Duodenal mucosa (tissue), 2 donors: ENCODE results near the gene CCDC6.
"Not testable (repeated sequence)": the region's sequence is repeated elsewhere in the genome, so short reads cannot be mapped to it uniquely, and the experiment has no call there.

ENCODE experiments used
- H3K27ac ChIP-seq: one replicate; pipeline ENCODE4 v1.7.0; 2013; ENCODE audit warnings: low read depth, low read length
- H3K27me3 ChIP-seq, 2 donors: one replicate each; pipeline ENCODE4 v1.7.0; 2013; ENCODE audit warnings: low read length in 2 of 2, control low read depth in 1 of 2; ENCODE audit not compliant: insufficient read depth in 2 of 2, control insufficient read depth in 1 of 2
- H3K36me3 ChIP-seq, 2 donors: one replicate each; pipeline ENCODE4 v1.7.0; 2013; ENCODE audit warnings: low read length in 2 of 2, control low read depth in 1 of 2; ENCODE audit not compliant: insufficient read depth in 2 of 2, control insufficient read depth in 1 of 2
- H3K4me1 ChIP-seq, 2 donors: one replicate each; pipeline ENCODE4 v1.7.0; 2013; ENCODE audit warnings: low read length in 2 of 2, control low read depth in 1 of 2; ENCODE audit not compliant: insufficient read depth in 2 of 2, control insufficient read depth in 1 of 2
- H3K4me3 ChIP-seq, 2 donors: one replicate each; pipeline ENCODE4 v1.7.0; 2013; ENCODE audit warnings: low read length in 2 of 2, low read depth in 1 of 2
- H3K9ac ChIP-seq, 2 donors: one replicate each; pipeline ENCODE4 v1.7.0; 2013; ENCODE audit warnings: low read length in 2 of 2, low read depth in 1 of 2
- H3K9me3 ChIP-seq, 2 donors: one replicate each; pipeline ENCODE4 v1.7.0; 2013; ENCODE audit warnings: low read length in 2 of 2, control low read depth in 1 of 2; ENCODE audit not compliant: control insufficient read depth in 1 of 2

The CCDC6 gene

GRCh38 chr10:59906417-59907202 lies at the start of gene CCDC6:
Gene CCDC6 (minus strand): TSS chr10:59906556. CDS start chr10:59906424, 132 bp downstream.
- Histone ChIP-seq H3K36me3 (no peaks in the 10 kb centered on the region), H3K9ac (peak within 1 kb of the TSS; percentile 95 to 97), H3K9me3 (no peaks in the 10 kb centered on the region), H3K27me3 (no peaks in the 10 kb centered on the region), H3K4me3 (peak within 1 kb of the TSS; percentile 86 to 93), H3K4me1 (peaks cover 28 to 42% of the 10 kb centered on the region in 2 donors), H3K27ac (peak within 1 kb of the TSS; percentile 82)

GRCh38 chr10:59954296-59954695 lies 47.9 kb upstream of the CCDC6 start:
- H3K27ac ChIP-seq, result no peak overlapping the region
- no peaks in the 10 kb centered on the region for H3K27me3 ChIP-seq
- H3K4me1 ChIP-seq, result no peaks in the 10 kb centered on the region
- no peaks in the 10 kb centered on the region for H3K9me3 ChIP-seq
- no peaks in the 10 kb centered on the region for H3K36me3 ChIP-seq
- H3K9ac ChIP-seq, result no peak overlapping the region
- no peak overlapping the region for H3K4me3 ChIP-seq

GRCh38 chr10:59953711-59954110 lies 47.4 kb upstream of the CCDC6 start:
- H3K27me3 ChIP-seq, result not testable (repeated sequence)

GRCh38 chr10:59950105-59950504 lies 43.7 kb upstream of the CCDC6 start:
- Histone ChIP-seq H3K27ac (no peak overlapping the region), H3K9ac (no peak overlapping the region), H3K9me3 (no peaks in the 10 kb centered on the region), H3K27me3 (no peaks in the 10 kb centered on the region), H3K4me3 (no peak overlapping the region), H3K4me1 (no peaks in the 10 kb centered on the region), H3K36me3 (no peaks in the 10 kb centered on the region)

More at GRCh38 chr10:59953711-59954110, 47.4 kb upstream of the CCDC6 start:
- not testable (repeated sequence) for H3K27ac ChIP-seq, H3K4me1 ChIP-seq, H3K36me3 ChIP-seq, H3K9me3 ChIP-seq, H3K9ac ChIP-seq, H3K4me3 ChIP-seq

GRCh38 chr10:59949608-59950007 lies 43.3 kb upstream of the CCDC6 start:
- no peak overlapping the region for H3K27ac ChIP-seq
- no peak overlapping the region for H3K9ac ChIP-seq
- H3K9me3 ChIP-seq, result no peaks in the 10 kb centered on the region
- no peak overlapping the region for H3K4me3 ChIP-seq
- H3K27me3 ChIP-seq, result peaks cover 0 to under 1% of the 10 kb centered on the region in 2 donors
- no peaks in the 10 kb centered on the region for H3K36me3 ChIP-seq
- no peaks in the 10 kb centered on the region for H3K4me1 ChIP-seq

GRCh38 chr10:59945991-59946390 lies 39.6 kb upstream of the CCDC6 start:
- H3K36me3 ChIP-seq, result no peaks in the 10 kb centered on the region
- H3K4me1 ChIP-seq, result peaks cover 8 to 9% of the 10 kb centered on the region in 2 donors
- H3K27me3 ChIP-seq, result peaks cover 0 to 3% of the 10 kb centered on the region in 2 donors
- no peak overlapping the region for H3K4me3 ChIP-seq
- H3K9me3 ChIP-seq, result no peaks in the 10 kb centered on the region
- no peak overlapping the region for H3K9ac ChIP-seq
- no peak overlapping the region for H3K27ac ChIP-seq

- Histone ChIP-seq H3K36me3 (no peaks in the 10 kb centered on the region), H3K4me3 (no peak overlapping the region), H3K27me3 (peaks cover 0 to 3% of the 10 kb centered on the region in 2 donors), H3K9me3 (no peaks in the 10 kb centered on the region), H3K27ac (no peak overlapping the region), H3K9ac (no peak overlapping the region), H3K4me1 (peaks cover 8 to 9% of the 10 kb centered on the region in 2 donors)
These were observed 39.2 kb upstream of the CCDC6 start for GRCh38 chr10:59945590-59945989.

GRCh38 chr10:59944339-59944935 lies 38.1 kb upstream of the CCDC6 start:
- Histone ChIP-seq H3K4me3 (no peak overlapping the region), H3K27ac (no peak overlapping the region), H3K4me1 (peaks cover 8 to 9% of the 10 kb centered on the region in 2 donors), H3K9ac (no peak overlapping the region), H3K36me3 (no peaks in the 10 kb centered on the region), H3K9me3 (no peaks in the 10 kb centered on the region), H3K27me3 (peaks cover 0 to 3% of the 10 kb centered on the region in 2 donors)

GRCh38 chr10:59942556-59942955 lies 36.2 kb upstream of the CCDC6 start:
- no peak overlapping the region for H3K27ac ChIP-seq
- H3K4me1 ChIP-seq, result peaks cover 8 to 9% of the 10 kb centered on the region in 2 donors
- H3K36me3 ChIP-seq, result no peaks in the 10 kb centered on the region
- no peak overlapping the region for H3K9ac ChIP-seq
- H3K4me3 ChIP-seq, result no peak overlapping the region
- H3K27me3 ChIP-seq, result peaks cover 0 to 3% of the 10 kb centered on the region in 2 donors
- no peaks in the 10 kb centered on the region for H3K9me3 ChIP-seq

GRCh38 chr10:59937720-59938119 lies 31.4 kb upstream of the CCDC6 start:
- Histone ChIP-seq H3K4me1 (peaks cover 7% of the 10 kb centered on the region in 2 donors), H3K9ac (no peak overlapping the region), H3K9me3 (no peaks in the 10 kb centered on the region), H3K27me3 (no peaks in the 10 kb centered on the region), H3K4me3 (no peak overlapping the region), H3K36me3 (no peaks in the 10 kb centered on the region), H3K27ac (no peak overlapping the region)
